GM12873 (cell line): ENCODE data around the gene KCNH1.

Experiments
- CTCF ChIP-seq: IDR thresholded peaks from 2 replicates; pipeline ENCODE4 v1.5.1; 2012; ENCODE audit warnings: low read depth, mild to moderate bottlenecking, moderate library complexity, low read length, control low read depth; ENCODE audit not compliant: insufficient read depth; ENCODE audit errors: missing control alignments

KCNH1 gene

GRCh38 chr1:210989905-210990304 lies 144.0 kb downstream of the KCNH1 start:
- TF ChIP-seq CTCF = no peak

GRCh38 chr1:210981490-210981889 lies 152.5 kb downstream of the KCNH1 start:
- TF ChIP-seq CTCF = no peak

GRCh38 chr1:210980082-210980481 lies 153.9 kb downstream of the KCNH1 start:
- no peak for TF ChIP-seq CTCF

GRCh38 chr1:210978974-210979354 lies 155.0 kb downstream of the KCNH1 start:
- TF ChIP-seq CTCF = no peak

- TF ChIP-seq CTCF = no peak
Measured at GRCh38 chr1:210978316-210978973, 155.5 kb downstream of the KCNH1 start.

- no peak for TF ChIP-seq CTCF
Measured at GRCh38 chr1:210951279-210951678, 182.7 kb downstream of the KCNH1 start.

GRCh38 chr1:210949940-210950546 lies 183.9 kb downstream of the KCNH1 start:
- TF ChIP-seq CTCF = peak; percentile 80
